ENCODE data around the gene PDE12. TPM values are rescaled to one million over a fixed set of nuclear protein-coding genes. Genes with fewer than 3 reads are reported as not detected.
A peak's percentile ranks its signal among the peaks of the same experiment; 100 is the strongest.

PDE12 gene
- total RNA-seq, 1 donor = 19.9 TPM

- no peaks in the 10 kb centered on the region for H3K27me3 ChIP-seq (ENCODE audit: insufficient read depth, low read length)
- no peak overlapping the region for H2AFZ ChIP-seq (ENCODE audit: low read length)
- peaks cover 10% of the 10 kb centered on the region for H4K20me1 ChIP-seq (ENCODE audit: insufficient read depth, low read length)
- peaks cover 20% of the 10 kb centered on the region for H3K36me3 ChIP-seq (ENCODE audit: insufficient read depth, low read length)
- peak; percentile 78 for DNase-seq (ENCODE audit: insufficient read length, low spot score, missing footprints)
- H3K4me2 ChIP-seq (ENCODE audit: insufficient read depth, low read length) = peak overlapping the region; percentile 2
- H3K9me3 ChIP-seq (ENCODE audit: low read depth, low read length) = no peaks in the 10 kb centered on the region
- H3K27ac ChIP-seq (ENCODE audit: low read depth, low read length) = no peak overlapping the region
- no peak overlapping the region for H3K4me3 ChIP-seq (ENCODE audit: insufficient read depth, low read length)
- H3K79me2 ChIP-seq (ENCODE audit: insufficient read depth, low read length) = peaks cover 52% of the 10 kb centered on the region
- TF ChIP-seq, protein P1, sequence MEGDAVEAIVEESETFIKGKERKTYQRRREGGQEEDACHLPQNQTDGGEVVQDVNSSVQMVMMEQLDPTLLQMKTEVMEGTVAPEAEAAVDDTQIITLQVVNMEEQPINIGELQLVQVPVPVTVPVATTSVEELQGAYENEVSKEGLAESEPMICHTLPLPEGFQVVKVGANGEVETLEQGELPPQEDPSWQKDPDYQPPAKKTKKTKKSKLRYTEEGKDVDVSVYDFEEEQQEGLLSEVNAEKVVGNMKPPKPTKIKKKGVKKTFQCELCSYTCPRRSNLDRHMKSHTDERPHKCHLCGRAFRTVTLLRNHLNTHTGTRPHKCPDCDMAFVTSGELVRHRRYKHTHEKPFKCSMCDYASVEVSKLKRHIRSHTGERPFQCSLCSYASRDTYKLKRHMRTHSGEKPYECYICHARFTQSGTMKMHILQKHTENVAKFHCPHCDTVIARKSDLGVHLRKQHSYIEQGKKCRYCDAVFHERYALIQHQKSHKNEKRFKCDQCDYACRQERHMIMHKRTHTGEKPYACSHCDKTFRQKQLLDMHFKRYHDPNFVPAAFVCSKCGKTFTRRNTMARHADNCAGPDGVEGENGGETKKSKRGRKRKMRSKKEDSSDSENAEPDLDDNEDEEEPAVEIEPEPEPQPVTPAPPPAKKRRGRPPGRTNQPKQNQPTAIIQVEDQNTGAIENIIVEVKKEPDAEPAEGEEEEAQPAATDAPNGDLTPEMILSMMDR (IDR thresholded peaks at IDR 0.05; ENCODE audit: extremely low read depth, low read depth, low read length) = no peak
- H3K4me1 ChIP-seq (ENCODE audit: insufficient read depth, low read length) = peaks cover 18% of the 10 kb centered on the region
Measured at GRCh38 chr3:57559526-57559925, 3.5 kb downstream of the PDE12 start.

DNA sequence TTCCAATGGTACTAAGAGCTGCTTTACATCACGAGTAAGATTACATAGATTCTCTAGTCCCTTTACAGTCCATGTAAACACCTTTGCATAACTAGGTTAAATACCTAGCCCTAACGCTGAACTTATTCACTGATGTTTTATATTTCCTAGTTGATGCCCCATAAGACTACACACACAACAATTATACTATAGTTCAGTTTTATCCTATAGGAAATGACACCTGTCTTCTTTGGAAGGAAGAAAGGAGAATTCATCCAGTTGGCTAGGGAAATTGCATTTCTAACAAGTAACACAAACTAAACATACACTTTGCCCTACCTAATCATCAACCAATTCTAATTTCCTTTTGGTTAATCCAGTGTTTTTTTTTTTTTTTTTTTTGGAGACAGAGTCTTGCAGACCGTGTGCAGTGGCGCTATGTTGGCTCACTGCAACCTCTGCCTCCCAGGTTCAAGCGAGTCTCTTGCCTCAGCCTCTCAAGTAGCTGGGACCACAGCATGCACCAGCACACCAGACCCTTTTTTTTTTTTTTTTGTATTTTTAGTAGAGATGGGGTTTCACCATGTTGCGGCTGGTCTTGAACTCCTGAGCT lies 13.9 kb downstream of the PDE12 start:
- H4K20me1 ChIP-seq (ENCODE audit: insufficient read depth, low read length) = peaks cover 20% of the 10 kb centered on the region
- no peak overlapping the region for H3K4me3 ChIP-seq (ENCODE audit: insufficient read depth, low read length)
- no peak overlapping the region for H3K27ac ChIP-seq (ENCODE audit: low read depth, low read length)
- no peak overlapping the region for H3K4me2 ChIP-seq (ENCODE audit: insufficient read depth, low read length)
- no peaks in the 10 kb centered on the region for H3K27me3 ChIP-seq (ENCODE audit: insufficient read depth, low read length)
- H3K79me2 ChIP-seq (ENCODE audit: insufficient read depth, low read length) = peaks cover 35% of the 10 kb centered on the region
- H2AFZ ChIP-seq (ENCODE audit: low read length) = no peak overlapping the region
- no peak for DNase-seq (ENCODE audit: insufficient read length, low spot score, missing footprints)
- H3K9me3 ChIP-seq (ENCODE audit: low read depth, low read length) = no peaks in the 10 kb centered on the region
- H3K36me3 ChIP-seq (ENCODE audit: insufficient read depth, low read length) = peaks cover 92% of the 10 kb centered on the region
- no peaks in the 10 kb centered on the region for H3K4me1 ChIP-seq (ENCODE audit: insufficient read depth, low read length)
- TF ChIP-seq, protein P1 (IDR thresholded peaks at IDR 0.05; ENCODE audit: extremely low read depth, low read depth, low read length) = no peak

- Histone ChIP-seq H3K4me3 (ENCODE audit: insufficient read depth, low read length) (no peak overlapping the region), H4K20me1 (ENCODE audit: insufficient read depth, low read length) (peaks cover 27% of the 10 kb centered on the region), H3K4me2 (ENCODE audit: insufficient read depth, low read length) (no peak overlapping the region), H3K27ac (ENCODE audit: low read depth, low read length) (no peak overlapping the region), H3K27me3 (ENCODE audit: insufficient read depth, low read length) (no peaks in the 10 kb centered on the region), H3K4me1 (ENCODE audit: insufficient read depth, low read length) (no peaks in the 10 kb centered on the region), H3K79me2 (ENCODE audit: insufficient read depth, low read length) (peaks cover 44% of the 10 kb centered on the region), H3K9me3 (ENCODE audit: low read depth, low read length) (no peaks in the 10 kb centered on the region), H2AFZ (ENCODE audit: low read length) (no peak overlapping the region), H3K36me3 (ENCODE audit: insufficient read depth, low read length) (peaks cover 94% of the 10 kb centered on the region)
- DNase-seq (ENCODE audit: insufficient read length, low spot score, missing footprints) = no peak
- TF ChIP-seq, protein P1 (IDR thresholded peaks at IDR 0.05; ENCODE audit: extremely low read depth, low read depth, low read length) = no peak
Measured at GRCh38 chr3:57570878-57571277, 14.8 kb downstream of the PDE12 start.

DNA sequence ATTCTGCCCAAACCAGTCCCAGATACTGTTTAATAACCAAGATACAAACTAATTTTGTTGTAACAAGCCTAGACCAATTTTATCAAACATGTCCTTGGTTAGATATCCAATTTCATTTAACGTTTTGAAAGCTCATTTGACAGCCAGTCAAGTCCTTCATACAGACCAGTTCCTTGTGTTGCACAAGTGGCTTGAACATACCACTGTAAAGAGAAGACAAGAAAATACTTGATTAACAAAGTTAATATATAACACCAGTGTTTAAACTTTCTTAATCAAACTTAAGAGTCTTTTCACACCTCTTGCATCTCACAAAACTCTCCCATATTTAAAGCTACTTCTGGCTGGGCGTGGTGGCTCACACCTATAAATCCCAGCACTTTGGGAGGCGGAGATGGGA lies 16.0 kb downstream of the PDE12 start:
- Histone ChIP-seq H3K4me1 (ENCODE audit: insufficient read depth, low read length) (no peaks in the 10 kb centered on the region), H3K4me2 (ENCODE audit: insufficient read depth, low read length) (no peak overlapping the region), H3K4me3 (ENCODE audit: insufficient read depth, low read length) (no peak overlapping the region), H3K27ac (ENCODE audit: low read depth, low read length) (no peak overlapping the region), H3K36me3 (ENCODE audit: insufficient read depth, low read length) (peaks cover 94% of the 10 kb centered on the region), H3K27me3 (ENCODE audit: insufficient read depth, low read length) (no peaks in the 10 kb centered on the region), H2AFZ (ENCODE audit: low read length) (no peak overlapping the region), H3K79me2 (ENCODE audit: insufficient read depth, low read length) (peaks cover 55% of the 10 kb centered on the region), H3K9me3 (ENCODE audit: low read depth, low read length) (no peaks in the 10 kb centered on the region), H4K20me1 (ENCODE audit: insufficient read depth, low read length) (peaks cover 34% of the 10 kb centered on the region)
- DNase-seq (ENCODE audit: insufficient read length, low spot score, missing footprints) = no peak
- TF ChIP-seq, protein P1 (IDR thresholded peaks at IDR 0.05; ENCODE audit: extremely low read depth, low read depth, low read length) = no peak
